Mesendoderm (in vitro differentiated cells): ENCODE data around the gene TRPM5. TPM values are rescaled to one million over a fixed set of nuclear protein-coding genes. Genes with fewer than 3 reads are reported as not detected.

Experiments
- DNase-seq: peaks from one replicate; pipeline ENCODE4 v3.0.0; 2013
- H2AK5ac ChIP-seq: 2 replicates; pipeline ENCODE4 v1.6.1; 2013; ENCODE audit warnings: low read length, inconsistent platforms
- H2BK120ac ChIP-seq: 2 replicates; pipeline ENCODE4 v1.6.1; 2013; ENCODE audit warnings: low read depth, mild to moderate bottlenecking, low read length, moderate library complexity, mixed read lengths
- H2BK15ac ChIP-seq: replicated peaks from 2 replicates; pipeline ENCODE4 v1.6.1; 2013; ENCODE audit warnings: low read depth, mild to moderate bottlenecking, moderate library complexity
- H2BK5ac ChIP-seq: 2 replicates; pipeline ENCODE4 v1.6.1; 2013; ENCODE audit warnings: low read length, inconsistent platforms
- H3K18ac ChIP-seq: 2 replicates; pipeline ENCODE4 v1.6.1; 2013; ENCODE audit warnings: mild to moderate bottlenecking, low read length, mixed read lengths
- H3K23ac ChIP-seq: one replicate; pipeline ENCODE4 v1.6.1; 2013; ENCODE audit warnings: low read length
- H3K27ac ChIP-seq: 2 replicates; pipeline ENCODE4 v1.5.1; 2013; ENCODE audit warnings: low read depth, mild to moderate bottlenecking, inconsistent platforms, low read length, moderate library complexity
- H3K27me3 ChIP-seq: 2 replicates; pipeline ENCODE4 v1.6.1; 2013; ENCODE audit warnings: low read length, control low read depth, mild to moderate bottlenecking, inconsistent platforms; ENCODE audit not compliant: insufficient read depth, poor library complexity
- H3K36me3 ChIP-seq: 2 replicates; pipeline ENCODE4 v1.6.1; 2013; ENCODE audit warnings: low read length, inconsistent platforms; ENCODE audit not compliant: control insufficient read depth, insufficient read depth
- H3K4ac ChIP-seq: one replicate; pipeline ENCODE4 v1.6.1; 2013; ENCODE audit warnings: low read depth, mild to moderate bottlenecking, low read length, moderate library complexity
- H3K4me1 ChIP-seq: 2 replicates; pipeline ENCODE4 v1.6.1; 2013; ENCODE audit warnings: low read depth, low read length, inconsistent platforms; ENCODE audit not compliant: control insufficient read depth
- H3K4me2 ChIP-seq: 2 replicates; pipeline ENCODE4 v1.6.1; 2013; ENCODE audit warnings: low read length
- H3K4me3 ChIP-seq: 2 replicates; pipeline ENCODE4 v1.5.1; 2013; ENCODE audit warnings: mild to moderate bottlenecking, low read length
- H3K56ac ChIP-seq: one replicate; pipeline ENCODE4 v1.6.1; 2013; ENCODE audit warnings: low read length
- H3K79me1 ChIP-seq: 2 replicates; pipeline ENCODE4 v1.6.1; 2013; ENCODE audit warnings: low read length, inconsistent platforms
- H3K79me2 ChIP-seq: 2 replicates; pipeline ENCODE4 v1.6.1; 2013; ENCODE audit warnings: mild to moderate bottlenecking, low read length; ENCODE audit not compliant: control insufficient read depth, insufficient read depth
- H3K9ac ChIP-seq: 2 replicates; pipeline ENCODE4 v1.6.1; 2013; ENCODE audit warnings: low read length, inconsistent platforms
- H4K5ac ChIP-seq: one replicate; pipeline ENCODE4 v1.6.1; 2013; ENCODE audit warnings: low read length
- H4K8ac ChIP-seq: one replicate; pipeline ENCODE4 v1.6.1; 2013; ENCODE audit warnings: low read depth, mild to moderate bottlenecking, control low read depth, low read length, moderate library complexity
- WGBS: extraction: QIAGEN DNeasy Blood & Tissue Kit; methylation state at CpG from one replicate; pipeline ENCODE4 v1.1.7; 2013; ENCODE audit warnings: low lambda C conversion rate, missing lambda C conversion rate; ENCODE audit not compliant: insufficient coverage; ENCODE audit errors: extremely low coverage; 5-methylcytosine and 5-hydroxymethylcytosine counted together
- polyA plus RNA-seq, 2 experiments: library from polyadenylated mRNA; stranded (reverse); fragments of 200-250 nt; gene quantifications; one replicate each; pipeline ENCODE4 v1.2.3, GENCODE V29; 2013

TRPM5 gene, protein sequence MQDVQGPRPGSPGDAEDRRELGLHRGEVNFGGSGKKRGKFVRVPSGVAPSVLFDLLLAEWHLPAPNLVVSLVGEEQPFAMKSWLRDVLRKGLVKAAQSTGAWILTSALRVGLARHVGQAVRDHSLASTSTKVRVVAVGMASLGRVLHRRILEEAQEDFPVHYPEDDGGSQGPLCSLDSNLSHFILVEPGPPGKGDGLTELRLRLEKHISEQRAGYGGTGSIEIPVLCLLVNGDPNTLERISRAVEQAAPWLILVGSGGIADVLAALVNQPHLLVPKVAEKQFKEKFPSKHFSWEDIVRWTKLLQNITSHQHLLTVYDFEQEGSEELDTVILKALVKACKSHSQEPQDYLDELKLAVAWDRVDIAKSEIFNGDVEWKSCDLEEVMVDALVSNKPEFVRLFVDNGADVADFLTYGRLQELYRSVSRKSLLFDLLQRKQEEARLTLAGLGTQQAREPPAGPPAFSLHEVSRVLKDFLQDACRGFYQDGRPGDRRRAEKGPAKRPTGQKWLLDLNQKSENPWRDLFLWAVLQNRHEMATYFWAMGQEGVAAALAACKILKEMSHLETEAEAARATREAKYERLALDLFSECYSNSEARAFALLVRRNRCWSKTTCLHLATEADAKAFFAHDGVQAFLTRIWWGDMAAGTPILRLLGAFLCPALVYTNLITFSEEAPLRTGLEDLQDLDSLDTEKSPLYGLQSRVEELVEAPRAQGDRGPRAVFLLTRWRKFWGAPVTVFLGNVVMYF (N-terminal part only)
- polyA plus RNA-seq (2013, experiment 1 of 2), result 0.01 TPM
- not detected for polyA plus RNA-seq (2013, experiment 2 of 2)

DNA sequence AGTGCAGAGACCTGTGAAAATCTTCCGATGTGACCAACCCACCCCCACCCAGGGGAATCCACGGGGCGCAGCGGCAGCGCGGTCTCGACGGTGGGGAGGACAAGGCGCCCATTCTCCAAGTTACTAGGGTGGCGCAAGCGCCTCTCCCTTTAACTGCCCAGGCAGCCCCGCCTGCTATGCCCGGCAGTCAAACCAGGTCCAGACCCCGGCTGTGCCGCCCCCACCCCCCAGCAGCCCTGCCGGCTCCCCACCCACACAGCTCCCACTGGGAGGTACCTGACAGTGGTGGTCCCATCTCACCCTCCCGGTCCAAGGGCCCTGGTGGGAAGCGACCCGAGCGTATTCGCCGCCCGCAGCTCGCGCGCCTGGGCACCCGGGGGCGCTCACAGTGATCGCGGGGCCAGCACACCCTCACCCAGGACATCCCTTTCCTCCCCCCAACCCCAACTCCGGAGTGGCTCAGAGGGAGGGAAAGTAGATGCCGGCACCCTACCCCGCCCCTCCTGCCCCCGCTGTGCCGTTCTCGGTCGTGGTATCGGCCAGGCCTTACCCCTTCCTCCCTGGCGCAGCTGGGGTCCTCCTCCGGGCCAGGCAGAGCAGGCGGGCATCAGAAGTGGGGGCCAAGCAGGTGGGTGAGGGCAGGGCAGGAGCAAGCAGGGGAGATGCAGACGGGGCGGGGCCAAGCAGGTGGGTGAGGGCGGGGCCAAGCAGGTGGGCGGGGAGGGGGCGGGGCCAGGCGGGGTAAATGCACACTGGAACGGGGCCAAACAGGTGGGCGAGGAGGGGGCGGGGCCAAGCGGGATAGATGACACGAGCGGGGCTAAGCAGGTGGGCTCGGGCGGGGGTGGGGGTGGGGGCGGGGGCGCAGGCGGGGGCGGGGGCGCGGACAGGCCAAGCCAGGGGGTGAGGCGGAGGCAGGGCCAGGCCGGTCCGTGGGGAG lies at the start of gene TRPM5:
Gene TRPM5, minus strand, starts transcription at position 634 of the 940 bp plus-strand sequence. CDS start 21,478 bp downstream, outside the sequence.
- H3K36me3 ChIP-seq, result no peaks in the 10 kb centered on the region
- no peak within 1 kb of the TSS for H2BK120ac ChIP-seq
- H2BK15ac ChIP-seq, result no peak within 1 kb of the TSS
- H3K4me3 ChIP-seq, result no peak within 1 kb of the TSS
- no peak within 1 kb of the TSS for H4K5ac ChIP-seq
- H3K4me2 ChIP-seq, result peak within 1 kb of the TSS; percentile 38
- no peak within 1 kb of the TSS for H3K18ac ChIP-seq
- no peak within 1 kb of the TSS for H2AK5ac ChIP-seq
- no peak within 1 kb of the TSS for H4K8ac ChIP-seq
- WGBS, result no CpG with 5 or more reads among the region's 64 CpGs
- H3K9ac ChIP-seq, result no peak within 1 kb of the TSS
- H3K27ac ChIP-seq, result no peak within 1 kb of the TSS
- no peaks in the 10 kb centered on the region for H3K79me1 ChIP-seq
- peaks cover 17% of the 10 kb centered on the region for H3K27me3 ChIP-seq
- H3K79me2 ChIP-seq, result no peaks in the 10 kb centered on the region
- no peak within 1 kb of the TSS for H3K56ac ChIP-seq
- no peak within 1 kb of the TSS for H3K4ac ChIP-seq
- H3K4me1 ChIP-seq, result no peaks in the 10 kb centered on the region
- H3K23ac ChIP-seq, result peak within 1 kb of the TSS; percentile 66
- DNase-seq, result peak; percentile 37
- no peak within 1 kb of the TSS for H2BK5ac ChIP-seq

DNA sequence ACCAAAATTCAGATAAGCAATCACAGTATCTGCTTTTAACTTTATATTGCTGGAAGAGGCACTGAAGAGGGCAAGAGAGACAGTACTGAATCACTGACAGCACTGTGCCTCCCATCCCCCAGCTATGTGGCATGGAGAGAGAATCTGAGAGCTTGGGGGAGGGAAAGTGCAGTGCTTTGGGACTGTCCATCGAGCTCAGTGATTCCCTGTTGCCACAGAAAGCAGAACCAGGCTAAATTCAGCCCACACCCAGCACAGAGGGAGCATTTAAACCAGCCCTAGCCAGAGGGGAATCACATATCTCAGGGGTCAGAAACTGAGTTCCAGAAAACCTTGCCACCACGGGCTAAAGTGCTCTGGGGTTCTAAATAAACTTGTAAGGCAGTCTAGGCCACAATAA lies 44.8 kb upstream of the TRPM5 start:
- Histone ChIP-seq H3K27ac (no peak overlapping the region), H2BK15ac (no peak overlapping the region)

DNA sequence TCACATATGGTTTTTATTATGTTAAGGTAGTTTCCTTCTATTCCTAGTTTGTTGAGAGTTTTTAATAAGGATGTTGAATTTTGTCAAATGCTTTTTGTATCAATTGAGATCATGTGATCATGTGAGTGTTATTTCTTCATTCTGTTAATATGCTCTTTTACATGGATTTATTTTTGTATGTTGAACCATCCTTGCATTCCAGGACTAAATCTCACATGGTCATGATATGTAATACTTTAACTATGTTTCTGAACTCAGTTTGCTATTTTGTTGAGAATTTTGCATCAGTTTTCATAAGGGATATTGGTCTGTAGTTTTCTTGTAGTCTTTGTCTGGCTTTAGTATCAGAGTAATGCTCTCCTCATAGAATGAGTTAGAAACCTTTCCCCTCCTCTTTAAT lies 43.7 kb upstream of the TRPM5 start:
- H4K8ac ChIP-seq, result no peak overlapping the region
- H3K9ac ChIP-seq, result no peak overlapping the region
- no peak overlapping the region for H2AK5ac ChIP-seq
- H3K27ac ChIP-seq, result no peak overlapping the region
- no peaks in the 10 kb centered on the region for H3K79me2 ChIP-seq
- H3K4me3 ChIP-seq, result no peak overlapping the region
- H3K79me1 ChIP-seq, result no peaks in the 10 kb centered on the region
- H3K27me3 ChIP-seq, result no peaks in the 10 kb centered on the region
- DNase-seq, result no peak
- no peak overlapping the region for H3K4ac ChIP-seq
- no peaks in the 10 kb centered on the region for H3K36me3 ChIP-seq
- no peak overlapping the region for H2BK15ac ChIP-seq
- H3K4me2 ChIP-seq, result no peak overlapping the region
- no peak overlapping the region for H3K23ac ChIP-seq
- H2BK5ac ChIP-seq, result no peak overlapping the region
- H3K18ac ChIP-seq, result no peak overlapping the region
- H3K56ac ChIP-seq, result no peak overlapping the region
- no peaks in the 10 kb centered on the region for H3K4me1 ChIP-seq
- H4K5ac ChIP-seq, result no peak overlapping the region
- H2BK120ac ChIP-seq, result no peak overlapping the region

More for the DNA sequence above, 44.8 kb upstream of the TRPM5 start:
- no CpG with 5 or more reads among the region's 2 CpGs for WGBS
- no peak overlapping the region for H2AK5ac ChIP-seq
- H4K5ac ChIP-seq, result no peak overlapping the region
- H3K27me3 ChIP-seq, result no peaks in the 10 kb centered on the region
- no peak overlapping the region for H3K56ac ChIP-seq
- H3K79me1 ChIP-seq, result no peaks in the 10 kb centered on the region
- H3K4ac ChIP-seq, result no peak overlapping the region
- no peaks in the 10 kb centered on the region for H3K4me1 ChIP-seq
- H3K23ac ChIP-seq, result no peak overlapping the region
- H2BK5ac ChIP-seq, result no peak overlapping the region
- no peak overlapping the region for H3K4me3 ChIP-seq
- H3K18ac ChIP-seq, result no peak overlapping the region
- H3K36me3 ChIP-seq, result no peaks in the 10 kb centered on the region
- H4K8ac ChIP-seq, result no peak overlapping the region
- no peak overlapping the region for H3K4me2 ChIP-seq
- no peaks in the 10 kb centered on the region for H3K79me2 ChIP-seq
- no peak overlapping the region for H2BK120ac ChIP-seq
- DNase-seq, result no peak
- H3K9ac ChIP-seq, result no peak overlapping the region

DNA sequence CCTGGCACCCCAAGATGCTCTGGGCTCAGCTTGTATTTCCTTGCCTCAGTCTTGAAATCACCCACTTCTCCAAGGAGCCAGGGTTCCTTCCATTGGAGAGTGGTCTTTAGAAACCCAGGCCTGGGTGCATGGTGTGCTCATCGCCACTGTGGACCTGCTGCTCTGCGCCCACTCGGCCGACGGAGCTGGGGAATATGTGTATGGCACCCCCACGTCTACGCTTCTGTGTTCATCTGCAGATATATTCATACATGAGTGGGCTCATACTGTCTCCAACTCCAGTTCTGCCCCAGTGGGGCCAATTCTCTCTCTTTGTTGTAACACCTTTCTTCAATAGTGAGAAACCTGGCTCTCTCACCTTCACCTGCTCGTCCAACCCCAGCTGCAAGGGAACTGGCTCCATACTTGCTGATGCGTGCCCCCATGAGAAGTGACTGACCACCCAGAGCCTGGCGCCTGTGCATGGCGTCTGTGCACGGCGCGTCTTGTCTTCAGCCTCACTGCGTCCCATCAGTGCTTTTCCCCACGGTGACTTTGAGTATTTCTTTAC lies 40.3 kb upstream of the TRPM5 start:
- H4K5ac ChIP-seq, result no peak overlapping the region
- no CpG with 5 or more reads among the region's 16 CpGs for WGBS
- H3K79me2 ChIP-seq, result no peaks in the 10 kb centered on the region
- H3K18ac ChIP-seq, result no peak overlapping the region
- no peak overlapping the region for H3K23ac ChIP-seq
- H3K4me1 ChIP-seq, result no peaks in the 10 kb centered on the region
- H3K4me2 ChIP-seq, result no peak overlapping the region
- no peak overlapping the region for H2AK5ac ChIP-seq
- no peaks in the 10 kb centered on the region for H3K79me1 ChIP-seq
- no peaks in the 10 kb centered on the region for H3K27me3 ChIP-seq
- no peaks in the 10 kb centered on the region for H3K36me3 ChIP-seq
- no peak overlapping the region for H3K9ac ChIP-seq
- no peak overlapping the region for H2BK120ac ChIP-seq
- no peak for DNase-seq
- H3K27ac ChIP-seq, result no peak overlapping the region
- no peak overlapping the region for H3K4me3 ChIP-seq
- H4K8ac ChIP-seq, result no peak overlapping the region
- H2BK5ac ChIP-seq, result no peak overlapping the region
- H3K56ac ChIP-seq, result no peak overlapping the region
- H3K4ac ChIP-seq, result no peak overlapping the region
- H2BK15ac ChIP-seq, result no peak overlapping the region

DNA sequence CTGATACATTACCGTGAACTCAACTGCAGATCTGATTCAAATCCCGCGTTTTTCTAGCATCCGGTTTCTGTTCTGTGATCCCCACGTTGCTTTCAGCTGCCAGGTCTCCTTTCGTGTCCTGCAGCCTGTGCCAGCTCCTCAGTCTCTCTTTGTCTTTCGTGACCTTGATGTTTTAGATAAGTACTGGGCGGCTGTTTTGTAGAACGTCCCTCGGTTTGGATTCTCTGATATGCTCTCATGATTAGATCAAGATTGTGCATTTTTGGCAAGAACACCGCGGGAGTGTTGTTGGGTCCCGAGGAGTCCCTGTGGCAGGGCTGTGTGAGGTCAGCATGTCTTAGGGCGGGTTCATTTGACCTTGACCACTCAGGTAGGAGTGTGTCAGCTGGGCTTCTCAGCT lies 39.1 kb upstream of the TRPM5 start:
- DNase-seq, result no peak
- H3K36me3 ChIP-seq, result no peaks in the 10 kb centered on the region

More for the DNA sequence above, 39.1 kb upstream of the TRPM5 start:
- H2BK120ac ChIP-seq, result no peak overlapping the region
- no peak overlapping the region for H2AK5ac ChIP-seq
- H2BK5ac ChIP-seq, result no peak overlapping the region
- H4K8ac ChIP-seq, result no peak overlapping the region
- H2BK15ac ChIP-seq, result no peak overlapping the region
- no peak overlapping the region for H3K27ac ChIP-seq
- H4K5ac ChIP-seq, result no peak overlapping the region
- WGBS, result no CpG with 5 or more reads among the region's 14 CpGs
- no peaks in the 10 kb centered on the region for H3K79me2 ChIP-seq
- H3K23ac ChIP-seq, result no peak overlapping the region
- no peaks in the 10 kb centered on the region for H3K79me1 ChIP-seq
- no peak overlapping the region for H3K4ac ChIP-seq
- no peaks in the 10 kb centered on the region for H3K4me1 ChIP-seq
- H3K9ac ChIP-seq, result no peak overlapping the region
- no peaks in the 10 kb centered on the region for H3K27me3 ChIP-seq
- no peak overlapping the region for H3K18ac ChIP-seq
- no peak overlapping the region for H3K4me2 ChIP-seq
- H3K56ac ChIP-seq, result no peak overlapping the region
- no peak overlapping the region for H3K4me3 ChIP-seq
